SK-N-SH treated with all-trans-retinoic acid at 6 μM for 48 hours (cell line): ENCODE results near the gene ALG11.
"Not testable (repeated sequence)": the region's sequence is repeated elsewhere in the genome, so short reads cannot be mapped to it uniquely, and the experiment has no call there.

Experiments
- ARNTL ChIP-seq: fragments of 450-650 bp; formaldehyde crosslinking; IDR thresholded peaks from 2 replicates; pipeline ENCODE4 v1.5.0; 2020; ENCODE audit warnings: low read depth, mild to moderate bottlenecking, moderate library complexity, borderline replicate concordance
- BACH2 ChIP-seq: fragments of 250-450 bp; sonication (Bioruptor Pico); IDR thresholded peaks from 2 replicates; pipeline ENCODE4 v1.9.0; 2021; ENCODE audit warnings: mild to moderate bottlenecking, borderline replicate concordance
- PPARA ChIP-seq: fragments of 250-450 bp; sonication (Bioruptor Pico); IDR thresholded peaks from 2 replicates; pipeline ENCODE4 v1.5.0; 2020; ENCODE audit warnings: mild to moderate bottlenecking, borderline replicate concordance
- TCF4 ChIP-seq: fragments of 250-450 bp; sonication (Bioruptor Pico); IDR thresholded peaks from 2 replicates; pipeline ENCODE4 v1.8.0; 2021; ENCODE audit warnings: mild to moderate bottlenecking, moderate library complexity, borderline replicate concordance
- ZC3H10 ChIP-seq: fragments of 250-450 bp; sonication (Bioruptor Pico); IDR thresholded peaks from 2 replicates; pipeline ENCODE4 v1.5.1; 2021; ENCODE audit warnings: mild to moderate bottlenecking, moderate library complexity
- TF ChIP-seq, protein P1 (sequence below): fragments of 250-450 bp; sonication (Bioruptor Pico); IDR thresholded peaks from 2 replicates; pipeline ENCODE4 v1.8.0; 2020; ENCODE audit warnings: mild to moderate bottlenecking, moderate library complexity, borderline replicate concordance

DNA sequence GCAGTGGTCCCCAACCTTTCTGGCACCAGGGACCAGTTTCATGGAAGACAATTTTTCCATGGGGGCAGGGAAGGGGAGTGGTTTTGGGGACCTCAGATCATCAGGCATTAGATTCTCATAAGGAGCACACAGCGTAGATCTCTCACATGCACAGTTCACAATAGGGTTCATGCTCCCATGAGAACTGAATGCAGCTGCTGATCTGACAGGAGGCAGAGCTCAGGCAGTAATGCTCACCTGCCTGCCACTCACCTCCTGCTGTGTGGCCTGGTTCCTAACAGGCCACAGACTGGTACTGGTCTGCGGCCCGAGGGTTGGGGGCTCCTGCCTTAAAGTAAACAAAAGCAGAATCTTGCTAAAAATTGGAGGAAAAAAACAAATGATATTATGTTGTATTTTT, 48.9 kb downstream of the ALG11 start:
- TF ChIP-seq BACH2 (CRISPR knock-in tag); ARNTL (CRISPR knock-in tag); PPARA (CRISPR knock-in tag); TCF4 (CRISPR knock-in tag); ZC3H10: not testable (repeated sequence)
- TF ChIP-seq, protein P1, sequence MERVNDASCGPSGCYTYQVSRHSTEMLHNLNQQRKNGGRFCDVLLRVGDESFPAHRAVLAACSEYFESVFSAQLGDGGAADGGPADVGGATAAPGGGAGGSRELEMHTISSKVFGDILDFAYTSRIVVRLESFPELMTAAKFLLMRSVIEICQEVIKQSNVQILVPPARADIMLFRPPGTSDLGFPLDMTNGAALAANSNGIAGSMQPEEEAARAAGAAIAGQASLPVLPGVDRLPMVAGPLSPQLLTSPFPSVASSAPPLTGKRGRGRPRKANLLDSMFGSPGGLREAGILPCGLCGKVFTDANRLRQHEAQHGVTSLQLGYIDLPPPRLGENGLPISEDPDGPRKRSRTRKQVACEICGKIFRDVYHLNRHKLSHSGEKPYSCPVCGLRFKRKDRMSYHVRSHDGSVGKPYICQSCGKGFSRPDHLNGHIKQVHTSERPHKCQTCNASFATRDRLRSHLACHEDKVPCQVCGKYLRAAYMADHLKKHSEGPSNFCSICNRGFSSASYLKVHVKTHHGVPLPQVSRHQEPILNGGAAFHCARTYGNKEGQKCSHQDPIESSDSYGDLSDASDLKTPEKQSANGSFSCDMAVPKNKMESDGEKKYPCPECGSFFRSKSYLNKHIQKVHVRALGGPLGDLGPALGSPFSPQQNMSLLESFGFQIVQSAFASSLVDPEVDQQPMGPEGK (CRISPR knock-in tag): not testable (repeated sequence)
